IPS-18c (cell line): ENCODE data around the gene SPINT2.
"Not testable (repeated sequence)": the region's sequence is repeated elsewhere in the genome, so short reads cannot be mapped to it uniquely, and the experiment has no call there.

Experiments used
- H3K4me3 ChIP-seq: 2 replicates; pipeline ENCODE4 v1.7.0; 2013; ENCODE audit warnings: low read depth, mild to moderate bottlenecking, low read length, moderate library complexity; ENCODE audit not compliant: insufficient read depth
- H3K9me3 ChIP-seq: one replicate; pipeline ENCODE4 v1.6.1; 2013; ENCODE audit warnings: mild to moderate bottlenecking, low read length, moderate library complexity; ENCODE audit not compliant: control insufficient read depth, insufficient read depth

The SPINT2 gene

DNA sequence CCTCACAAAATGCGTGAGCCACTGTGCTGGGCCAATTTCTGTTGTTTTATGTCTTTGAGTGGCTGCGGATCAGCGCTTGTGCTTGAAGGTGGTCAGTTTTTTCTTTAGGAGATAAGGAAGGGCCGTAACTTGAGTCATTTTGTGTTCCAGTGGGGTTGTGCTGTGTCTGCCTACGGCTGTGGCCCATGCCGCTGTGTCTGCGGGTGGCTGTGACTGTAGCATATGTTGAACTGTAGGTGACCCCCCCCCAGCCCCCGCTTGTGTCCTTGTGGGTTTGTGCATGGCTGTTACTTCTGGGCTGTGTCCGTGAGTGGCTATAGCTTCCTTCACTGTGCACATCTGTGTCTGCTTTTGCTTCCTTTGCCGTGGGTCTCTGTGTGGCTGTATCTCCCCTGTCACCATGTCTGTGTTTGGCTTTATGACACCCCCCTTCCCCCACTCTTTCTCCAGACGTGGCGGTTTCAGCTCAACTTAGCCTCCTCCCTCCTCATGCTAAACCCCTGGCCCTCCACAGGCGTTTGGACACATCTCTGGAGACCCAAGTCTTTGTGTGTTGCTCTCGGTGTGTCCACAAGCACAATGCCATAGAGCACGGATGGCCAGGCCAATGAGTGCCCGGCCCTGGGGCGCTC lies 8.9 kb upstream of the SPINT2 start:
- H3K4me3 ChIP-seq: peak overlapping the region; percentile 54
- H3K9me3 ChIP-seq: peaks cover 3% of the 10 kb centered on the region

DNA sequence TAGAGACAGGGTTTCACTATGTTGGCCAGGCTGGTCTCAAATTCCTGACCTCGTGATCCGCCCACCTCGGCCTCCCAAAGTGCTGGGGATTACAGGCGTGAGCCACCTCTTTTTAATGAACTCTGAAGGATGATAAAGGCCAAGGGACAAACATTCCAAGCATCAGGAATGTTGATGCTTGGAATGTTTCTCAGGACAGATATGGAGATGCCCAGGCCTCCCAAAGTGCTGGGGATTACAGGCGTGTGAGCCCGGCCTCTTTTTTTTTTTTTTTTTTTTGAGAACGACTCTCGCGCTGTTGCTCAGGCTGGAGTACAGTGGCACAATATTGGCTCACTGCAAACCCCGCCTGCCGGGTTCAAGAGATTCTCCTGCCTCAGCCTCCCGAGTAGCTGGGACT lies 2.4 kb upstream of the SPINT2 start:
- not testable (repeated sequence) for H3K9me3 ChIP-seq, H3K4me3 ChIP-seq

DNA sequence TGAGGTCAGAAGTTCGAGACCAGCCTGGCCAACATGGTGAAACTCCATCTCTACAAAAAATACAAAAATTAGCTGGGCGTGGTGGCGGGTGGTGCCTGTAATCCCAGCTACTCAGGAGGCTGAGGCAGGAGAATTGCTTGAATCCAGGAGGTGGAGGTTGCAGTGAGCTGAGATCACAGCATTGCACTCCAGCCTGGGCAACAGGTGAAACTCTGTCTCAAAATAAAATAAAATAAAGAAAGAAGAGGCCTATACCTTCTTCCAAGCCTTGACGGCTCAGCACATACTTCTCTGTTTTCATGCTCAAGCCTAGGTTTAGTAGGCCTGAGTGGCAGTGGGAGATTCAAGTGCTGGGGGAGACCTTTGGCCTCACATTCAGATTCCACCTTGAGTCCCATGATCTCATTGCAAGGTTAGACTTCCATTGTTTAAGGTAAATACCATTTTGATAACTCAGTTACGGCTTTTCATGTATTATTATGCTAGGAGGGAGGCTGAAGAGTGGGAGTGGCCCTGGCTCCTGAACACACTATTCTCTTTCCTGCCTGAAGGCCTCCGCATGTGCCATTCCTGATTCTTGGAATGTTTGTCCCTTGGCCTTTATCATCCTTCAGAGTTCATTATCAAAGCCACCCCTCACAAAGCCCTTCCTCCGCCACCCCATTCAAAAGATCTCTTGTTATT lies 1.6 kb upstream of the SPINT2 start:
- Histone ChIP-seq H3K9me3 (no peaks in the 10 kb centered on the region), H3K4me3 (no peak overlapping the region)

DNA sequence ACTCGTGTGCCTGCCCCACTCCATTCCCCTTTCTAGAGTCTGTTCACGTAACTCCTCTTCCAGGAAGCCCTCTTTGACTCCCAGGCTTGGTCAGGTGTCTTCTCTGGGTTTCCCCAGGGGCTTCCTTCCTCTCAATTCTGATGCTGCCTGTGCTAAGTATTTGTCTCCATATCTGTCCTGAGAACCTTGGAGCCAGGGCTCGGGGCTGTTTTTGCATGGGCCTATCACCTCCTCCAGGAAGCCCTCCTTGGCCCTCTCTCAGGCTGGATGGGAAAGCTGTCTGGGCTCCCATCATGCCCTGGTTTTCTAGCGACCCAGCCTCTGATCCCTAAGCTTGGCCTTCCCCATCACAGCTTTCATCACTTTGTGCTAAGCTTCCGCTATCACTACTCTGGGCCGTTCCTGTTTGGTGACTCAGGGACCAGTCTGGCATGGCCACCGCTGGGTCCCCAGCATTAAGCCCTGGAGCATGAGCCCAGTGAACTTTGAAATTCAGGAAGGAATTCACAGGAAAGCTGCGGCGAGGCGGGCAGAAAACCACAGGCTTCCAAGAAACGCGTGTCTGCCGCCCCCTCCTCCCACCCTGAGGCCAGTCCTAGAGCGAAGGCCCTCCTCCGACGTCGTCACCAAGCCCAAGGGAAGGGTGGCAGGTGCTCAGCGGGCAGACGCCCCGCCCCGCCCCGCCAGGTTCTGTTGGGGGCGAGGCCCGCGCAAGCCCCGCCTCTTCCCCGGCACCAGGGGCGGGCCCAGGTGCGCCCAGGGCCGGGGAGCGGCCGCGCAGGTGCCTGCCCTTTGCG lies 486 bp upstream of the SPINT2 start:
- peak overlapping the region; percentile 95 for H3K4me3 ChIP-seq
- H3K9me3 ChIP-seq: no peaks in the 10 kb centered on the region

DNA sequence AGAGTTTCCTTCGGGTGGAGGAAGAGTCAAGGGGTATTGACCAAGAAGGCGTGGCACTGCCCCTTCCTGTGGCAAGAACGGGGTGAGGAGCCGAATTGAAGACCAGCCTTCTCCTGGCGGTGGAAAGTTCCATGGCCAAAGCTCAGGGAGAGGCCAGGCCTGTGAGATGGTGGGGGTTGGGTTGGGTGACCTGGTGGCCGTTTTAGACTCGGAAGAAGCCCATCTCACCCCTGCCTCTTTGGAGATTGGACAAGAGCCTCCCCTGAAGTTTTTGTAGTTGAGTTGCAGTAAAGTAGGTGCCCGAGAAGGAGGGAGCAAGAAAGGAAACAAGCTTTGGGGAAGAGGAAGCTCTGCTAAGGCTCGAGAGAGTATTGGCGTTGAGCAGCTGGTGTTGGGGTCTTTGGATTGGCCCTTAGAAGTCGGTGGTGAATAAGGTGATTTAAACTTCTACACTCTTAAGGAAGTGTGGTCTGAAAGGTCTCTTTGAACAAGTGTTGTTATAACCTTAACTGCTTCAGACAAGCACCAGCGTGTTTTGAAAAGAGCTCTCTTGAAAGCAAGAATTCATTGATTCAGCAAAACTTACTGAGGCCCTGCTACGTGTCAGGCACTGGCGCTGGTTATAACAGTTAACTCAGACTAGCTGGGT lies 964 bp downstream of the SPINT2 start:
- Histone ChIP-seq H3K9me3 (no peaks in the 10 kb centered on the region), H3K4me3 (peak overlapping the region; percentile 95)

DNA sequence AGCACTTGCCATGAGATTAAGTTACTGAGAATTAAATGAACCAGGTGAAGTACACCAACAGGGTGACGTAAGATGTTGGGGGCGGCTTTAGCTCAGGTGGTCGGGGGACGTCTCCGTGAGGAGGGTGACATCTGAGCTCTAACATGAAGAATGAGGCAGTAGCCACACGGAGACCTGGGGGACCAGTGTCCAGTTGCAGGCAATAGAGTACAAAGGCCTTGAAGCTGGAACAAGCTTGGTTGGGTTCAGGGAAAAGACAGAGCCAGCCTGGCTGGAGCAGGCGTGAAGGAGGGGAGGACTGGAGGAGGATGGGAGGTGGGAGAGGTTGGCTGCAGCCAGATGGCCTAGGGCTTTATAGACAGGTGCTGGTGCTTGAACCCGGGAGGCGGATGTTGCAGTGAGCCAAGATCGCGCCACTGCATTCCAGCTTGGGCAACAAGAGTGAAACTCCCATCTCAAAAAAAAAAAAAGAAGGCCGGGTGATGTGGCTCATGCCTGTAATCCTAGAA lies 1.6 kb downstream of the SPINT2 start:
- no peaks in the 10 kb centered on the region for H3K9me3 ChIP-seq
- H3K4me3 ChIP-seq: peak overlapping the region; percentile 95

DNA sequence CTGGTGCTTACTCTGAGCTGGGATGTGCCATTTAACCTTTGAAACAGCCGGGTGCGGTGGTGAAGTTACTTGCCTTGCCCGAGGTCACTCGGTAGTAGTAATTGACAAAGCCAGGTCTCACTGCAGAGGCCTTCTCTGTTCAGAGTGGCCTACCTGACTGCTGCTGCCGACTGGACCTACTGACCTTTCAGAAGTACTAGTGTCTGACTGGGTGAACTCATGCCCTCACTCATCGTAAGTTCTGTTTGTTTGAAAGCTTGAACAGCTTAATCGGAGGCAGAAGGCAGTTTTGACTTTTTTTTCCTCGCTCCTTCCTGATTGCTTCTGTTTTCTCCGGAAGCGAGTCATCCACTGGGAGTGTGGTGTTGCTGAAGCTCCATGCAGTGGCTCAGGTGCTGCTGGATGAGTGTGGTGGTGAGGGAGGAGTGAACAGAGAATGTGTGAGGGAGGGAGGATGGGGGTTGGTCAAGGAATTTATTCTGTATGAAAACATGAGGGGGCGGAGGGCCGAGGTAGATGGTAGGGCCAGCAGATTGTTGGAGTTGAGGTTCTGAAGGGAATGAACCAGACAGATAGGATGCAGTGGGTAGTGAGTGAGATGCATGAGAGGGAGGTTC lies 2.7 kb downstream of the SPINT2 start:
- Histone ChIP-seq H3K4me3 (peak overlapping the region; percentile 28), H3K9me3 (no peaks in the 10 kb centered on the region)

DNA sequence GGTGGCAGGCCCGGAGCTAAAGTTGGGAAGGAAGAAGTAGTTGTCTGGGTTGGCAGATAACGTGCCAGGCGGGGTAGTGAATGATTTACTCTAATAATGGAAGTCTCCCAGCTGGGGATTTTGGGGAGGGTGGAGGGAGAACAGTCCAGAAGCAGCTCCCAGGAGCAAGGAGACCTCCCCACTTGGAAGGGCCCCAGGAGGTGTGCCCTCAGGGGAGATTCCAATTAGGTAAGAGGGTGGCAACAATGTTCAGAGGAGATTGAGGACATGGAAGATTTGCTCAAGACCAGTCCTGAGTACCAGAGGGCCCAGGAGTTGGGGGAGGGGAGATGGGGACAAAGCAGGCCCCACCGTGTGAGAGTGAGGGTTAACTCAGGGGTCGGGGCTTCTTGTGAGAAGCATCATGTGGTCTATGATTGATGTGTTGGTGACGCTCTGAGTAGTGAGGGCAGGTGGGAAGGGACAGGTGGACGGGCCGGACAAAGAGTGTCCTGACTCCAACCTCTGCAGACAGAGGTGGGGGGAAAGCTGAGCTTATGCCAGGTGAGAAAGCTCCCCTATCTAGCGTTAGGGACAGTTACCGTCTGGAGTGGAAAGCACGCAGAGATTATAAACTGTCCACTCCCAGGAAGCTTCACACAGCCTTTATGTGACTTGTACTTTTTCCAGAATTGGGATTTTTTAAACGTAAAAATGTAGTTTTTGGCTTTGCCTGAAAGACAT lies 3.5 kb downstream of the SPINT2 start:
- Histone ChIP-seq H3K9me3 (no peaks in the 10 kb centered on the region), H3K4me3 (no peak overlapping the region; the same call in 1 of the 2 replicates)

DNA sequence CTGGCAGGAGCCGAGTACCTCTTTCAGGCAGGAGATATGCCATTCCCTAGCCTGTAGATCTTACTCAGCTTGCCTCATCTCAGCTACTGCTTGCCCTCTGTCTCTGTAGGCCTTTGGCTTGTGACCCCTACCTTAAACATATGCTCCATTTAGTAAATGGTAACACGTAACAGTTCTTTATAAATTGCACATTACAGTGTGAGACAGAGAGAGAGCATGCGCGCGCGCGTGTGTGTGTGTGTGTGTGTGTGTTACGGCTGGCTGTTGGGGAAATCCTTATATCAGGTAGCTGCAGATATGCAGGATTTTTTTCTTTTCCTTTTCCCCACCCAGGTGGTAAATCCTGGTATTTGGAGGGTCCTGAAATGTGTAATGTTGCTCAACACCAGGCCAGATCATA lies 4.2 kb downstream of the SPINT2 start:
- H3K4me3 ChIP-seq: no peak overlapping the region

DNA sequence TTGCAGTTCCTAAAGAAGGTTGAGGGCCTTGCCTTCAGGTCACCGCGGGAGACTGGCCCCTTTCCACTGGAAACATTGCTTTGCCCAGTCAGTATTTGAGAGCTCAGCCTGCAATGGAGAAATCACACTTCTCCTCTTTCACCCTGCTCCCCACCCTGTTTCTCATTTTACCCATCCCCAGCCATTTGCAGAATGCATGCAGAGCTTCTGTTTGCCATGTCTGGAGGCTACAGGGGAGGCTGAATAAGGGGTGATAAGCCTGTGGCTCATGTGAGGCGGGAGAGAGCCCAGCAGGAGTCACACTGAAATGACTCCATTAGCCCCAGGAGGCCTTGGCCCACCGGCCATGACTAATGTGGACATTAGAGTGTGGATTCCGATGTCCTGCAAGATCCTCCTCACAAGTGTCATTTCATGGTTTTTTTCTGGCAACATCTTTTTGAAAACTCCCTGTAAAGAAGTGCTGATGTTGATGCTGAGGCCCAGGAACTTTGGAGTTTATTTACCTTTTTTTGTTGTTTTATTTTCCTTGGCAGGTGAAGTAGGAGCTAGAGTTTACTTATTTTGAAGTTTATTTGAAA lies 6.3 kb downstream of the SPINT2 start:
- no peaks in the 10 kb centered on the region for H3K9me3 ChIP-seq

More for the DNA sequence above, 4.2 kb downstream of the SPINT2 start:
- H3K9me3 ChIP-seq: no peaks in the 10 kb centered on the region

DNA sequence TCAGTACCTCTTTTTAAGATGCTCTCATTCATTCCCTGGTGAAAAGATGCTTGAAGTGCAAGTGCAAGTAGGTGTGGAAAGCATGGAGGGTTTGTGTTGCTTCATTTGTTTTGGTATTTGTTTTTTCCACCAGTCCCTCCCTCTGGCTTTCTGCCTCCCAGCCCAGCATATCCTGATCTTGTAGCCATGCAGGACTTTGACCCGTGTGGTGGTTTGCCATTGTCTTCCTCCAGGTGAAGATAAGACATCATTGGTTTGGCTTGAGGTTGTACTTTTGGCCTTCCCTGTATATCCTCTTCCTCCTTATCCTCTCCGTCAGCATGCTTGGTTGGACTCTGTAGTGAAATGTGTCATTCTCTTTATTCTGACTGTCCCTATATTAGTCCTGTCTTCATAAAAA lies 9.1 kb downstream of the SPINT2 start:
- no peaks in the 10 kb centered on the region for H3K9me3 ChIP-seq
- H3K4me3 ChIP-seq: no peak overlapping the region

More for the DNA sequence above, 6.3 kb downstream of the SPINT2 start:
- H3K4me3 ChIP-seq: no peak overlapping the region

DNA sequence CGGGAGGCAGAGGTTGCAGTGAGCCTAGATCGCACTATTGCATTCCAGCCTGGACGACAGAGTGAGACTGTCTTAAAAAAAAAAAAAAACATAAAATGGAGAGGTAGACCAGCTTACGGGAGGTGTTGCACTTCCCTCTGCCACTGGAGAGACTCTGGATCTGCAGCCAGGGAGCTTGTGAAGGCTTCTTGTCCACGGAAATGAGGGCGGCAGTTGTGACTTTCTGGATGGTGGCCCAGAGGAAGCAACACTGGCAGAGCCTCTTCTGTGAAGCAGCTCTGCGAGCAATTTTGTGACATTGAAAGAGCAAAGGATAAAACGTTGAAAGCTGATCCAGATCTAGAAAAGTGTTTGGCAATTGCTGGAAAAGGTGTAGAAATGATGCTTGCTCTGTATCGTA lies 10.4 kb downstream of the SPINT2 start:
- Histone ChIP-seq H3K4me3 (no peak overlapping the region), H3K9me3 (no peaks in the 10 kb centered on the region)

DNA sequence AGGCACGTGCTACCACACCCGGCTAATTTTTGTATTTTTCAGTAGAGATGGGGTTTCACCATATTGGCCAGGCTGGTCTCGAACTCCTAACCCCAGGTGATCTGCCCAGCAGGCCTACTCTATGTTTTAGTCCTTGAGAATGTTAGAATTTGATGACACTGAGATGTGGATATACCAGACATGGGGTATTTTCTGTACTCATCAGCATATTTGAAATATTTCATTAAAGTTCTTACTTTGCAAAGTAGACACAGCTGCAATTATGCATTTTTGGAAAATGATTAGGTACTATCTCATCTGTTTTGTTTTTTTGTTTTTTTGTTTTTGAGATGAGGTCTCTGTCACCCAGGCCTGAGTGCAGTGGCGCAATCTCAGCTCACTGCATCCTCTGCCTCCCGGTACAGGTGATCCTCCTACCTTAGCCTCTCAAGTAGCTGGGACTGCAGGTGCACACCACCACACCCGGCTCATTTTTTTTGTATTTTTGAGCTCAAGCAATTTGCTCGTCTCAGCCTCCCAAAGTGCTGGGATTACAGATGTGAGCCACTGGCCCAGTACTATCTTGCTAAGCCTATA lies 12.7 kb downstream of the SPINT2 start:
- Histone ChIP-seq H3K4me3 (no peak overlapping the region), H3K9me3 (no peaks in the 10 kb centered on the region)

DNA sequence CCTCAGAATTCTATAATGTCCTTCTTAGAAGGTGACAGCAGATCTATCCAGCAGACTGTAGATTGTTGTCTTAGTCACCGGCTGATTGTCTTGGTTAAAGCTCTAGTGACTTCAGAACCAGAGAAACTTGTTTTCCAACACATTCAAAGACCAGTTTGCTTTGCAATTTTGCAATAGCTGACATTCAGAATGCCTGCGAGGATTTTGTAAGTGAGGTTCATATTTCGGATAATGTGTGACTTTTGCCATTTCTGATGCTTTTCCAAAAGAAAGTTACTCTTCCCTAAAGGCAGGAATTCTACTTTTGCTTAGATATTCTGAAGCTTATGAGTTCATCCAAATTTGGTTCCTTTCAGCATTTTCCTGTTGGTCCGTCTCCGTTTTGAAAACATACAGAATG lies 13.2 kb downstream of the SPINT2 start:
- H3K9me3 ChIP-seq: no peaks in the 10 kb centered on the region
- H3K4me3 ChIP-seq: no peak overlapping the region

DNA sequence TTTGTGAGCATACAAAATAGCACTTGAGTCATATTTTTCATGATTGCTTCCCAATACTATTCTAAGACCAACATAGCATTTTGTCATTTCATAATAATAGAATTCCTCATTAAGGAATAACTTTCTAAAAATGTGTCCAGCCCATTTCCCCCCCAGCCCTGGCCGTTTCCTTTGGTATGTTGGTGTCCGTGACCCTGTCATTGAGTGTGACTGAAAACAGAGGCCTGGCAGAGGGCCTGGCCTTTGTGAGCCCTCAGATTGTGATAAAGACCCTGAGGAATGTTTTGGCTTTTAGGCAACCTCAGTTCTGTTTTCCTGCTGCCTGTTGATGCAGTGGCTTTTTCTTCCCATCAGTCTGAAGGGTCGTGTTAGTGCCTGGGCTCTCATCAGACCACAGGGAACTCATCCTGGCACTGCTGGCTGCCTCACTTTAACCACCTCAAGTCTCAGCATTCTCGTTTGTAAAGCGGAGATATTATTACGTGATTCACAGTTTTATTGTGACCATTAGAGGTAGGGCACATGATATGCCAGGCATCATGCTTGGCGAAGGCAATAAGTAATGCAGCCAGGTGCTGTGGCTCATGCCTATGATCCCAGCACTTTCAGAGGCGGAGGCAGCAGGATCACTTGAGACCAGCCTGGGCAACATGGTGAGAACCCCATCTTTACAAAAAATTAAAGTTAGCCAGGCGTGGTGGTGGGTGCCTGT lies 13.8 kb downstream of the SPINT2 start:
- Histone ChIP-seq H3K9me3 (no peaks in the 10 kb centered on the region), H3K4me3 (no peak overlapping the region)
